Muscle of arm (tissue), 14 donors: ENCODE measurements around the gene ADORA1. TPM values are rescaled to one million over a fixed set of nuclear protein-coding genes. Genes with fewer than 3 reads are reported as not detected.

Source experiments
- DNase-seq: peaks from one replicate; pipeline ENCODE4 v3.0.0-alpha.2; 2013
- long read RNA-seq, 11 donors: transcript quantifications; one replicate each; lab custom pipeline, GENCODE V29; 2026
- polyA plus RNA-seq, 12 donors: library from polyadenylated mRNA; unstranded; fragments of 120-200 nt; gene quantifications; one replicate each; pipeline ENCODE4 v1.2.1, GENCODE V29; 2013; ENCODE audit not compliant: insufficient read length in 12 of 12

Gene ADORA1
- 1 to 10 TPM in 10 of 12 donors, not detected in 2; 2.1 to 8.3 (median 3.2) TPM for polyA plus RNA-seq
- long read RNA-seq, donor 1: 0 reads
- long read RNA-seq, donor 2: 0 reads
- long read RNA-seq, donor 3: 0 reads
- long read RNA-seq, donor 4: 0 reads
- long read RNA-seq, donor 5, partial matches to known transcripts: 0 of 2 reads
- long read RNA-seq, donor 5, other reads (novel, unspliced or antisense): 0 of 2 reads
- long read RNA-seq, donor 6, partial matches to known transcripts: 0 of 1 reads
- long read RNA-seq, donor 6, other reads (novel, unspliced or antisense): 0 of 1 reads
- long read RNA-seq, donor 7: 0 reads
- long read RNA-seq, donor 8: 0 reads
- long read RNA-seq, donor 9, partial matches to known transcripts: 85 of 223 reads
- long read RNA-seq, donor 9, other reads (novel, unspliced or antisense): 137 of 223 reads
- long read RNA-seq, donor 10, partial matches to known transcripts: 0 of 4 reads
- long read RNA-seq, donor 10, other reads (novel, unspliced or antisense): 0 of 4 reads
- long read RNA-seq, donor 11, partial matches to known transcripts: 0 of 1 reads
- long read RNA-seq, donor 11, other reads (novel, unspliced or antisense): 0 of 1 reads

DNA sequence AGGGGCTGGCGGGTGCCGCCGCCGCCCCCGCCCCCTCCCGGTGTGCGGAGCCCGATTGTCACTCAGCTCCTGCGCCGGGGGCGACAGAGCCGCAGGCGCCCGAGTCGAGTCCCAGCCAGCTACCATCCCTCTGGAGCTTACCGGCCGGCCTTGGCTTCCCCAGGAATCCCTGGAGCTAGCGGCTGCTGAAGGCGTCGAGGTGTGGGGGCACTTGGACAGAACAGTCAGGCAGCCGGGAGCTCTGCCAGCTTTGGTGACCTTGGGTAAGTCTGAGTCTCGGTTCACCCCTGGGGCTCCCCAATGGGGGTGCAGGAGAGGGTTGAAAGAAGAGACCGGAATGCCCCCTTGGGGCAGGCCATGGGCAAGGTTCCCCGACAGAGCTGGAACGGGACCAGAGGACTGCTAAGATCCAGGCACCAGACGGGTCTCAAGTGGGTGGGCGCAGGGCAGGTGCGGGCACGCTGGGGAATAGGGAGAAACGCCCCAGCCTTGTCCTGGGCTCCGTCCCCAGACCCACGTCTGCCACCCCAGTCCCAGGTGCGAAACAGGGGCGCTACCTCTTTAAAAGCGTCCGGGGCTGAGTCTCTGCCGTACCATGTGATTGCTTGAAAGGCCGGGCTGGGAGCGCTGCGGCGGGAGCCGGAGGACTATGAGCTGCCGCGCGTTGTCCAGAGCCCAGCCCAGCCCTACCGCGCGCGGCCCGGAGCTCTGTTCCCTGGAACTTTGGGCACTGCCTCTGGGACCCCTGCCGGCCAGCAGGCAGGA, at the start of gene ADORA1:
Gene ADORA1 (plus strand): TSS at position 61 of the 765 bp plus-strand sequence. CDS start 1,116 bp downstream, outside the sequence.
- peak; percentile 41 for DNase-seq

DNA sequence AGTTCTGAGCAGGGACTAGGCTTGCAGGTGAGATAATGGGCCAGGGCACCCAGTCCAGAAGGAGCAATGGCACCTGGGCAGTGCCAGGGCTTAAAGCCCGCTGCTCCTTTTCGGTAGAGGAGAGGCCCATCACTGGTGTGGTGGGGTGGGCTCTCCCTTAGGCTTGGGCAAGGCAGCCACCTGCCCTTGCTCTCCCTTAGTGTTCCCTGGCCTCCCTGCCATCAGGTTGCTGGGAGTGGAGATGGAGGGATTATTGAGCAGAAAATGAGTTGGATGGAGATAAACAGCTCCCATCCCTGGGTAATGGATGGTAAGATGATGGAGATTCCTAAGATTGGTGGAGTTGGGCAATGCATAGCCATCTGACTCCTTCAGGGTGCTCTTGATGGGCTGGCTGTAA, 49.6 kb upstream of the ADORA1 start:
- no peak for DNase-seq

- DNase-seq: no peak
Measured at GRCh38 chr1:203078478-203078877, 49.0 kb upstream of the ADORA1 start.

DNA sequence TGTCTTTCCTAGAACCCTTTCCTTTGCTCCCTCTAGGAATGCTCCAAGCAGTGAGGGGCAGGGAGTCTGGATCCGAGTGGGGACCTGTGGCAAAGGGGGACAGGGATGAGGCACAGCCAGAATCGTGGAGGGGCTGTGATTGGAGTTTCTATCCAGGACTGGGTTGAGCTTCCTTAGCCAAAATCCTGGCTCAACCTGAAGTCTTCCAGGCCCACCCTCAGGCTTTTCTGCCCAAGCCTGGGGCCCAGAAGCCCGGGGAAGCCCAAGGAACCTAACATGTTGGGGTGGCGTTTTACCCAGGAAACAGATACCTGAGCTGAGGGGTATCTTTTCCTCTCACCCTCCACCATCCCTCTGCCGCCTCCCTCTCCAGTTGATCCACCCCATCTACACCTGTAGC, 47.1 kb upstream of the ADORA1 start:
- no peak for DNase-seq

DNA sequence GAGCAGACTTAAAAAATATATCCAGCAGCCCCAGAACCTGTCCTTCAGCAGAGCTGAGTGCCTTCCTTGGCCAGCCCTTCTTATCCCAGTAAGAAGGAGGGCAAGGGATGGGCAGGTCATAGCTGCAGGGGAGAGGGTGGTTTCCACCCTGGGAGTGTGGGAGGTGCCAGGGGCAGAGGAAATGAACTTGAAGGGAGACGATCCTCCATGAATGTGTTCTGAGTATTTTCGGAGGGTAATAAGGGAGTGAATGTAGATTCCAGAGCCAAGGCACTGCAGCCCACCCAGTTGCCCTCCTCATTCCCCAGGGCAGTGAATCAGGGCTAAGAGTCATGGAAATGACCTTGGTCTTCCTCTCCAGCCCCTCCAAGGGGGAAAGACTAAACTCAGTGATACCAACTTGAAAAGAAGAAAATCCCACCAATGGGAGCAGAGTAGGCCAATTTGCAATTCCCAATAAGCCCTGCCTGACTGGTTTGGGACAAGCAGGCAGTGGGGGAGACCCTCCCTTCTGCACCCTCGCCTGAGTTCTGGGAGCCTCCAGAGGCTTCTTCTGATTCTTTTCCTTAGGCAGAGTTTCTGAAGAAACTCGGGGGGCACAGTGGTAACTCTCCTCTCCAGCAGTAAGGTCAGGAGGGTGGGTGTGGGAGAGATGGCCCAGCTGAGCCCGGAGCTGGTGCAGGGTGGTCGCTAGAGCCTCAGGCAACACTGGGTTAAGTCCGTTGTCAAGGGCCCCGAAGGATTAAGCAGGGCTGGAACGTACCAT, 45.9 kb upstream of the ADORA1 start:
- DNase-seq: no peak

- DNase-seq: no peak
Measured at GRCh38 chr1:203082231-203082505, 45.4 kb upstream of the ADORA1 start.

GRCh38 chr1:203082571-203083462, 44.7 kb upstream of the ADORA1 start:
- DNase-seq: no peak

GRCh38 chr1:203083463-203083921, 44.0 kb upstream of the ADORA1 start:
- DNase-seq: no peak

DNA sequence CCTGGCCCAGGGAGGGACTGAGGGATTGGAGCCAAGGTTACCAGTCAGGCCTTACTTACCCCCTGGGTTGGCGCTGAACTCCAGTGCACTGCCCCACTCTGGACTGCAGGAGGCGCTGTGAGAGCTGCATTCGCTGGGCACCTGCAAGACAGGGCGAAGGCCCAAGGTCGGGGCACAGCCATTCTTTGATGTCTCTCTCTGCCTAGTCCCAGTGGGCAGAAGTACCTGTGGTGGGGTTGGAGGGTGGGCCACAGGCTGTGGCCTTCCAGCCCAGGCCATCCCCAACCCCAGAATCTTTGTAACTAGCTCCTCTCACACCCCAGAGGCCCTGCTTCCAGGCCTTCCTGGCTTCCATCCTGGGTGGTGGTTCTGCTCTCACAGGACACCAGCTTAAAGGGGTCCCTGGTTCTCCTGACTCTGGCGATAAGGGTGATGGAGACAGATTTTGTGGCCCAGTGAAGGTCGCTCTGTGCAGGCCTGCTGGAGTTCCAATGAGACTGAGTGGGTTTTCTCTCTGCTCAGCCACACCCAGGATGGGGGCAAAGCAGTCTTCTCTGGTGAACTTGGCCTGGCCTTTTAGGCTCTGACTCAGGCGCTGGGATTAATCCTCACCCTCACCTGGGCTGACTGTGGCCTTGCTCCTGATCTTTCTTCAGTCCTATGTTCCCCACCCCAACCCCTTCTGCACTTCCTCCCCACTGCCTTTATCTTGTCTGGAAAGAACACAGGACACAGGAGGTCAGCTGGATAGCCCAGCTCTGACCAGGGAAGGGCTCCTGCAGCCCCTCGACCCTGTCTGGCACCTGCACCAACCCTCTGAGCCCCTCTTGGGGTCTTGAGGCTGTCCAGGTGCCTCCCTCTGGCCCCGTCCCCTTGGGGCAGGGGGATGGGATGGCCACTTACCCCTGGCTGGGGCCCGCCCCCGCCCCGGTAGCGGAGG, 42.7 kb upstream of the ADORA1 start:
- no peak for DNase-seq

GRCh38 chr1:203085528-203086406, 41.8 kb upstream of the ADORA1 start, which contains the start of gene MYOG:
TSS of gene MYOG (minus strand) at chr1:203086012. CDS start at chr1:203085961, 51 bp downstream.
- peak; percentile 47 for DNase-seq

- no peak for DNase-seq
Measured at GRCh38 chr1:203086992-203087763, 40.3 kb upstream of the ADORA1 start.

- no peak for DNase-seq
Measured at GRCh38 chr1:203088441-203088840, 39.1 kb upstream of the ADORA1 start.

DNA sequence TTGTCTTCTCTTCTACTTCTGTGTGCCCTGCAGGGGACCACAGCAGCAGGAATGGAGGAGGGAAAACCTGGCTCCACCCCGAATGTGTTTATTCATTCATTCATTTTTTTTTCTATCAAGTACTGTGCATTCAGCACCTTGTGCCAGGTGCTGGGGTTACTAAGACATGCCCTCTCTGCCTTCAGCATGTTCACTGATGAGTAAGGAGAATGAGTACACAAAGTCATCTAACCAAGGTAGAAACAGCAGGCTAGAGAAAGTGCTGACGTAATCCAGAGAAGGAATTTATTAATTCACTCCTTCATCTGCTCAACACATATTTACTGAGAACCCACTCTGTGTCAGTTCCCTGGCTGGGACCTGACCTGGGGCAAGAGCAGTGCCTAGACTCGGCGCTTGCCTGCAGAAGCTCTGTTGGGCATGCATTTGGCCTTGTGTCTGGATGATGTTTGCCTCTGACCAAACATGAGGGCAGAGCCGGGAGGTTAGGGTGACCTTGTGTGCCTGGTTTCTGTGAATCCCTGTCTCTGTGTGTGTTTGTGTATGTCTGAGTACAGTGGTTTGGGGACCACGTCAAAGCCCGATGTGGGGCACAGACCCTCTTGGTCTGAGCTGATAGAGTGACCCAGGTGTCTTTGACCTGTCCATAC, 38.4 kb upstream of the ADORA1 start:
- no peak for DNase-seq

- no peak for DNase-seq
Measured at GRCh38 chr1:203089651-203090045, 37.9 kb upstream of the ADORA1 start.

DNA sequence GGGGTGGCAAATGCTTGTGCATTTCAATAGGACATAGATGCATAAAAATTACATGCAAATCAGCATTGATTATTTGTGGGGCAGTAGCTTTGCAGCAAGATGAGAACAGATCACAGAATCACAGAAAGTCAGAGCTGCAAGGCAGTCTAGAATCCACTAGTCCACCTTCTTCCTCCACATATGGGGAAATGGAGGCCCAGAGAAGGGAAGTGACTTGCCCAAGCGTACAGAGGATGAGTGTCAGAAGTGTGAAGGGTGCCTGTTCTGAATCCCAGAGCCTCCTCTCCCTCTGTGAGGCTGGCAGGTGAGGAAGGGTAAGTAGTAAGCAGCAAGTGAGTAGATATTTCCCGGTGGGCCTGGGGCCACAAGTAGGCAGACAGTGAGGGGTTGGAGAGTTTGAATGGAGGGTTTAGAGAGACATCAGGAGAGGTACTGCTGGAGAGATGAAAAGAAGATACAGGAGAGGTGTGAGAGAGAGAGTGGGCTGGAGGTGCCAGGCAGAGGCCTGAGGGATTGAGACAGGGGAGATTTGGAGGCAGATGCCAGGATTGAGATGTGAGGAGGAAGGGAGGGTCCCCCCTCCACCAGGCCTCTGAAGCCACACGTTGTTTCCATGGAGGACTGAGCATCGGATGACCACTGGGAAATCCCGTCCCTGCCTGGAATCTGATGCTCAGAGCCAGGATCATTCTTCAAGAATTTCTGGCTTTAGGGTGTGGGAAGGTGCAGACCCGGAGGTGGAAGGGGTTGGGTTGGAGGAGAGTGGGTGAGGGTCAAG, 36.9 kb upstream of the ADORA1 start:
- no peak for DNase-seq

DNA sequence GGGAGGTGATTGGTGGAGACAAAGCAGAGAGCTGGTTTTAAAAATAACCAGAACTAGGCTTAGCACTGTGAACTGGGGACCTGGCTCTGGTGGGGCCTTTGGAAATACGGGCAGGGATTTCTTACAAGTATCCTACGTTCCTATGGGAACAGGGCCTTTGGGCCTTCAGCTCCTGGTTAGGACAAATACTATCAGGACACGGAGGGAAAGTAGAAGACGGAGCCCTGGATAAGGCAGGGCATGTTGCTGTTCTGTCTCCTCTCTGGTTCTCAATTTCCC, 36.4 kb upstream of the ADORA1 start:
- no peak for DNase-seq
